NCI-H1436 treated with DMSO at 0.1 percent for 48 hours (cell line): ENCODE measurements around the gene CHTF8.

Experiments
- DNase-seq: peaks from one replicate; lab custom pipeline; 2025; lab: John Stamatoyannopoulos, UW

CHTF8 gene

GRCh38 chr16:69112285-69113129 lies 19.9 kb downstream of the CHTF8 start:
- DNase-seq, result no peak

GRCh38 chr16:69111876-69112230 lies 20.5 kb downstream of the CHTF8 start:
- no peak for DNase-seq

- no peak for DNase-seq
Measured at GRCh38 chr16:69111216-69111875, 21.0 kb downstream of the CHTF8 start.

- DNase-seq, result no peak
Measured at GRCh38 chr16:69110406-69110805, 22.0 kb downstream of the CHTF8 start.

- no peak for DNase-seq
Measured at GRCh38 chr16:69109486-69110270, 22.7 kb downstream of the CHTF8 start.

- no peak for DNase-seq
Measured at GRCh38 chr16:69108905-69109252, 23.5 kb downstream of the CHTF8 start.

GRCh38 chr16:69108064-69108904 lies 24.1 kb downstream of the CHTF8 start:
- no peak for DNase-seq

GRCh38 chr16:69107316-69107962 lies 24.9 kb downstream of the CHTF8 start:
- no peak for DNase-seq

GRCh38 chr16:69106491-69107315 lies 25.7 kb downstream of the CHTF8 start:
- DNase-seq, result no peak

GRCh38 chr16:69105501-69106361 lies 26.7 kb downstream of the CHTF8 start, which contains the start of gene HAS3:
Gene HAS3, plus strand, starts transcription at chr16:69105653. Its CDS starts 3,743 bp downstream, at chr16:69109396.
- peak; percentile 19 for DNase-seq

- no peak for DNase-seq
Measured at GRCh38 chr16:69100071-69100691, 32.2 kb downstream of the CHTF8 start.

- DNase-seq, result no peak
Measured at GRCh38 chr16:69095193-69095592, 37.2 kb downstream of the CHTF8 start.

GRCh38 chr16:69094501-69094900 lies 37.9 kb downstream of the CHTF8 start:
- no peak for DNase-seq

GRCh38 chr16:69093974-69094373 lies 38.4 kb downstream of the CHTF8 start:
- no peak for DNase-seq

- no peak for DNase-seq
Measured at GRCh38 chr16:69089091-69089910, 43.1 kb downstream of the CHTF8 start.

- DNase-seq, result no peak
Measured at GRCh38 chr16:69088684-69089083, 43.7 kb downstream of the CHTF8 start.

- DNase-seq, result no peak
Measured at GRCh38 chr16:69087161-69087581, 45.2 kb downstream of the CHTF8 start.
